ENCODE data around the gene TBX2.

DNA sequence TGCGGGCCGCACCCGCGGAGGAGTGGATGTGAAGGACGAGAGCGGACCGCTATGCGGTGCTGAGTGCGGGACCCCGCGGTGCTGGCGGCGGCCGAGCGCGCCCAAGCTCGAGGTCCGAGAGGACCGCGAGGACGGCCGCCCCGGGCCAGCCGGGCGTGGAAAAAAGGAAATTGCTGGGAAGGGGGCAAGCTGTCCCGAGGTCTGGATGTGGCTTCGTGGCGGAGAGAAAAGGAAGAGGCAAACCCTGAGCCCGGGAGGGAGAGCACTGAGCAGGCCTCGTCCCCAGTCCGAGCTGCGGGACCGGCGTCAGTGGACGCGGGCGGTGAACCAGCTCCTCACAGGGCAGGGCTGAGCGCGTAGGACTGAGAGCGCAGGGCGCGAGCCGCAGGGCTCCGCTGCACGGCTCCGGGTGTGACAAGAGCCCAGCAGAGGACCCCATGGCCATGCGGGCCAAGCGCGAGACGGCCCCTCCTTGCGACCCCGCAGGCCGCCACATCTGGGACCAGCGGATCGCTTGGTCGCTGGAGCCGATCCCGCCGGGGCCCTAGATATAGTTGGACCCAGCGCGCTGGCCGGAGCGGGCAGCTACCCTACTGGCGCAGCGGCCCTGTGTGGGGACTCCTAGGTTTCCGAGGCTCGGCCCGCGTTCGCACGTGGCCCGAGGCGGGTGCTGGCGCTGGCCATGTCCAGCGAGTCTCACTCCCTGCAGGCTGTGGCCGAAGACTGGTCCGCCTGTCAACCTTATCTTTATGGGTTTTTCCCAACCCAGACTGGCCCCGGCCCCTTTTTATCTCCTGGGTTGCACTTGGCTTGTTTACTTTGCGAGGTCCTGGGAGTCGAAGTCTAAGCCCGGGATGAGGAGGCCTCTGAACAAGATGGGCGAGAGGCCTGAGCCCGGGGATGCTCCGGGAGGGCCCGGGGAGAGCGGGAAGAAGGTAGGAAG lies 55.0 kb downstream of the TBX2 start:
- TF ChIP-seq CTCF (conservative IDR thresholded peaks at IDR 0.05; ENCODE audit: low read depth, low read length): no peak
- TF ChIP-seq RAD21 (IDR thresholded peaks at IDR 0.05; ENCODE audit: low read length): no peak
- no peak for TF ChIP-seq POLR2A (IDR thresholded peaks at IDR 0.05; ENCODE audit: low read depth, low read length)
- TF ChIP-seq USF2 (IDR thresholded peaks at IDR 0.05; ENCODE audit: low read depth, low read length): no peak
- no peak for TF ChIP-seq MAZ (IDR thresholded peaks at IDR 0.05; ENCODE audit: borderline replicate concordance, low read depth, low read length)
- no peak for TF ChIP-seq MXI1 (IDR thresholded peaks at IDR 0.05; ENCODE audit: borderline replicate concordance, low read depth, low read length)
- TF ChIP-seq RFX5 (IDR thresholded peaks at IDR 0.05; ENCODE audit: low read depth, low read length): no peak
- TF ChIP-seq, protein P1, sequence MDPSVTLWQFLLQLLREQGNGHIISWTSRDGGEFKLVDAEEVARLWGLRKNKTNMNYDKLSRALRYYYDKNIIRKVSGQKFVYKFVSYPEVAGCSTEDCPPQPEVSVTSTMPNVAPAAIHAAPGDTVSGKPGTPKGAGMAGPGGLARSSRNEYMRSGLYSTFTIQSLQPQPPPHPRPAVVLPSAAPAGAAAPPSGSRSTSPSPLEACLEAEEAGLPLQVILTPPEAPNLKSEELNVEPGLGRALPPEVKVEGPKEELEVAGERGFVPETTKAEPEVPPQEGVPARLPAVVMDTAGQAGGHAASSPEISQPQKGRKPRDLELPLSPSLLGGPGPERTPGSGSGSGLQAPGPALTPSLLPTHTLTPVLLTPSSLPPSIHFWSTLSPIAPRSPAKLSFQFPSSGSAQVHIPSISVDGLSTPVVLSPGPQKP (IDR thresholded peaks at IDR 0.05; ENCODE audit: borderline replicate concordance, low read depth, low read length): no peak
